Uterus (tissue), 2 donors: ENCODE results near the gene KCNQ2.

Source experiments
- CTCF ChIP-seq, 4 experiments: fragments of 200-600 bp in 2 of 4; fragments of 450-650 bp in 2 of 4; sonication (generic) in 2 of 4; IDR thresholded peaks; one replicate each; pipeline ENCODE4 v1.5.1; 2016 to 2019; ENCODE audit warnings: antibody characterized with exemption in 4 of 4, mild to moderate bottlenecking in 2 of 4, moderate library complexity in 1 of 4
- POLR2A ChIP-seq, 2 donors: fragments of 450-650 bp; IDR thresholded peaks; one replicate each; pipeline ENCODE4 v1.6.1; 2016; ENCODE audit warnings: antibody characterized with exemption in 2 of 2, mild to moderate bottlenecking in 1 of 2, moderate library complexity in 1 of 2

DNA sequence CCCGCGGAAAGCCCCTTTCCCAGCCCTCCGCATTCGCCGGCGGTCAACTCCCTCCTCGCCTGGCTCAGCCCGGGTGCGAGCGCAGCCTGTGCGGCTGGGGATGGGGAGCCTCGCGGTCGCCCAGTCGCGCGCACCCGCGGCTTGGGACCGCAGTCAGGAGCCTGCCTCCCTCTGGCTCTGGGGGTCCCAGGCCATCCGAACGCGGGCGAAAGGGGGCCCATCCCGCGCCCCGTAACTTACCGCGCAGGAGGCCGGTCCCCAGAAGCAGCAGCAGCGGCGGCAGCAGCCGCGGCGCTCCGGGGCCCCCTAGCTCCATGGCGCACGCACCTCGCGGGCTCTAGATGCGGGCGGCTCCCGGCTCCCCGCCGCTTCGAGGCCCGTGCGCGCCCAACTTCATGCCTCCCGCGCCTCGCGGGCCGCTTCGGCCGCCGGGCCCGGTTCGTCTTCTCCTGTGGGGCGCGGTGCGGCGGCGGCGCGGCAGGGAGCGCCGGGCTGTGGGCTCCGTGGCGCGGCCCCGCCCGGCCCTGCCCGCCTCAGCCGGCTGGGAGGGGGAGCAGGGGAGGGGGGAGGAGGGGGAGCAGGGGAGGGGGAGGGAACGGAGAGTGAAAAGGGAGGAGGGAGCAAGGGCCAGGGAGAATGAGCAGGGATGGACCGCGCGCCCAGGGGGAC, 111.5 kb downstream of the KCNQ2 start, which contains the start of gene CHRNA4:
- TF ChIP-seq CTCF (IDR thresholded peaks at IDR 0.05) (no peak), POLR2A (IDR thresholded peaks at IDR 0.05) (no peak)
